ENCODE measurements around the gene TBX15.
A peak's percentile ranks its signal among the peaks of the same experiment; 100 is the strongest.

The TBX15 gene

DNA sequence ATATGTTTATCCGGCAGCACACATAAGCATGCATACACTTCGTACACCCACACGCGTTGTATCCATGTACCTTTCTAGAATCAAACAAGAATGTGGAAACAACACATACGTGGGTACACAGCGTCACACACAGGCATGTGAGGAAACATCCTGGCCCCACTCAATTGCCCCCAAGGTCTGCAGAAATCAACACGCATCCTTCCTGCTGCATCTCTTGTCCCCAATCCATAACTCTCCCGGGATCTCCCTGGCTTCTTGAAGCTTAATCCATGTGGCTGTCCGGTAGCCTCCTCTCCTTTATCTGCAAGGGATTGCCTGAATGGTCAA lies 5.5 kb upstream of the TBX15 start:
- Histone ChIP-seq H3K9me3 (ENCODE audit: control insufficient read depth, insufficient read depth, low read length) (no peaks in the 10 kb centered on the region), H3K4me1 (ENCODE audit: insufficient read depth, low read length) (no peaks in the 10 kb centered on the region), H3K36me3 (ENCODE audit: insufficient read depth, low read length) (no peaks in the 10 kb centered on the region), H3K9ac (ENCODE audit: low read depth, low read length) (no peak overlapping the region)

DNA sequence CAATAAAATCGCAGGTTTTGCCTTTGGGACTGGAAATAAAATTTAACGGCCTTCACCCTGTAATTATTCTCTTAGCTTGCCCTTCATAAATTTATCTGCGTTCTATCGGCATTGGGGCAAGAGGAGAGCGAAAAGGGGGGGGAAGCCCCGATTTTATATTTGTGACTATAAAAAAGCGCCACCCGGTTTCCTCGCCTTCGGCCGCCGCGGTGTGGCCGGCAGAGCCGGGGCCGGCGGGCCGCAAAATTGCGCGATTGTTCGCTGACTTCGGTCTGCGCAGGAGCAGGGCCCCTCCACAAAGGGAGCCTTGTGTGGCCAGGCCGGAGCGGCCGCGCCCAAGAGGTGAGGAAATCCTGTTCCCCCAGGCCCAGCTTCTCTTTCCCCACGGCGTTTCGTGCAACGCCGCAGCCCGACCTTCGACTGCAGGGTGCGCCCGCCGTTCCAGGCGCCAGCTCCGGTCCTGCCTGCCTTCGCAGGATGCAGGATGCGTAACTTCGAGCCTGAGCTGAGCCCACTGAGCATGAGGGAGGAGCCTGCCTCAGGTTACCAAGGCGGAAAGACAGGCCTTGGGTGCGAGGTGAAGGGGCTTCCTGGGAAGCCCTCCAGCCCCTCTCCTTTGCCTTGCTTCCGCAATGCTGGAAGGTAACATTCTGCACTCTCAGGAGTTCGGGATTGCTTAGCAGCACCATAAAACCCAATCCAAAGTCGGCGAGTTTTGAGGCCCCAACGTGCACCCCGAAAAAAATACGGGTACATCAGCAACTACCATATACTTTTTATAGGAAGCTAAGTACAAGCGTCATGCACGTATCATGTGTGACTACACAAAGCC lies 4.9 kb upstream of the TBX15 start:
- H3K9ac ChIP-seq (ENCODE audit: low read depth, low read length) = no peak overlapping the region
- no peaks in the 10 kb centered on the region for H3K4me1 ChIP-seq (ENCODE audit: insufficient read depth, low read length)
- no peaks in the 10 kb centered on the region for H3K36me3 ChIP-seq (ENCODE audit: insufficient read depth, low read length)
- no peaks in the 10 kb centered on the region for H3K9me3 ChIP-seq (ENCODE audit: control insufficient read depth, insufficient read depth, low read length)

DNA sequence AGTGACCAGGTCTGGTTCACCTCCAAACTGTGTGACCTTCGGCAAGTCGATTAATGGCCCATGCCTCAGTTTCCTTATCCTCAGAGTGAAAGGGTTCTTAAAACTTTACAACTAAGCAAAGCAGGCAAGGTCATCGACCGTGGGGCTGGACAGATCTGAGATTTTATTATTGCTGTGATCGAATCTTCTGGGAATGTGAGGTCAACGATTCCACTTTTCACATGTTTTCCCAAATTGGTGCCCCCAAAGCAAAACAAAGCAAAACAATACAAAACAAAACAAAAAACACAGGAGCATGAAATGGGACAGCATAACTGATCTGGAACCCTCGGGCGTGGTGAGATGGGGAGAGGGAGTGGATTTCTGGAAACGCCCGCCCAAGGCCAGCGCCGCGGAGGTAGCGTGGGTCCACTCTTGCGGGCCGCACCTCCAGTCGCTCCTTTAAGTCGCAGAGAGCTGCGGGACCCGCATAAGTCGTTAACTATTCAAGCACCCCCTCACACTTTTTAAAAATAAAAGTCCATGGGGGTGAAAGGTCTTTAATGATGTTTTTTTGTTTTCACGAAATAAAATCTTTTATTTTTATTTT lies 4.2 kb upstream of the TBX15 start:
- Histone ChIP-seq H3K9me3 (ENCODE audit: control insufficient read depth, insufficient read depth, low read length) (no peaks in the 10 kb centered on the region), H3K36me3 (ENCODE audit: insufficient read depth, low read length) (no peaks in the 10 kb centered on the region), H3K4me1 (ENCODE audit: insufficient read depth, low read length) (no peaks in the 10 kb centered on the region), H3K9ac (ENCODE audit: low read depth, low read length) (no peak overlapping the region)

DNA sequence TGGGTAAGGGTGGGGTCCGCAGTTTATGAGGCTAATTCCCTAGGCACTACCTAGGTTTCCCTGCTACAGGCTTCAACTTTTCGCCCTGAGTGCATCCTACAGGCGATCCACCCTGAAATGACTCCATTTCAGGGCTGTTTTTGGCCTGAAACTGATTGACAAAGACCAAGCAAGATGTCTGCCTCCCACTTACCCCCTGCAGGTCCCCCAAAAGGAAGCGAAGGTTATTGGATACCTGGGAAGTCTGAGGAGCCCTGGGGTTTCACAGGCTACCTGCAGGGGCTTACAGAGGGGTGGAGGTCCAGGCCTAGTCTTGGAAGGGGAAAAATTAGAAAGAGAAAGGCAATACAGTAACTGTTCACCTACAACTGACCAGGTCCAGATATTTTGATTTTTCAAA lies 3.3 kb upstream of the TBX15 start:
- Histone ChIP-seq H3K9me3 (ENCODE audit: control insufficient read depth, insufficient read depth, low read length) (no peaks in the 10 kb centered on the region), H3K36me3 (ENCODE audit: insufficient read depth, low read length) (no peaks in the 10 kb centered on the region), H3K9ac (ENCODE audit: low read depth, low read length) (no peak overlapping the region), H3K4me1 (ENCODE audit: insufficient read depth, low read length) (no peaks in the 10 kb centered on the region)

DNA sequence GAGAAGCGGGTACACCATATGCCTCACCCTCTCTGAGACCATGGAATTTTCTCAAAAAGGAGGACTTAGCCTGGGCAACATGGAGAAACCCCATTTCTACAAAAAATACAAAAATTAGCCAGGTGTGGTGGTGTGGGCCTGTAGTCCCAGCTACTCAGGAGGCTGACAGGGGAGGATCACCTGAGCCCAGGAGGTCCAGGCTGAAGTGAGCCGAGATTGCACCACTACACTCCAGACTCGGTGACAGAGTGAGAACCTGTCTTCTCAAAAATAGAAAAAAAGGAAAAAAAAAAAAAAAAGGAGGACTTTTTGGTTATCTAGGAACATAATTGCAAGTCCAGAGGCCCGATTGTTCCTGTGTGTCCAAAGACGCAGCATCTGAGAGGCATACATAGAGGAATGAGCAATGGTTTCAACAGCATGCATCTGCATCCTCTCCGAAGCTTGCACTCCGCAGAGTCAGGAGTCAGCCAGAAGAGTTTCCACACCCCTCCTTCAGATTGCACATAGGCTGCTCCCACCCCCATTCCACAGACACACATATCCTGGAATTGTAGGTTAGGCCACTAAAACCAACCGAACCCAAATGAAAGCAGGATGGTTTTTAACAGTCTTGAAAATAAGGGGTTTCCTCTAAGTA lies 2.5 kb upstream of the TBX15 start:
- Histone ChIP-seq H3K36me3 (ENCODE audit: insufficient read depth, low read length) (no peaks in the 10 kb centered on the region), H3K9ac (ENCODE audit: low read depth, low read length) (peak overlapping the region; percentile 89; the same call in 1 of the 2 replicates), H3K4me1 (ENCODE audit: insufficient read depth, low read length) (no peaks in the 10 kb centered on the region), H3K9me3 (ENCODE audit: control insufficient read depth, insufficient read depth, low read length) (no peaks in the 10 kb centered on the region)

DNA sequence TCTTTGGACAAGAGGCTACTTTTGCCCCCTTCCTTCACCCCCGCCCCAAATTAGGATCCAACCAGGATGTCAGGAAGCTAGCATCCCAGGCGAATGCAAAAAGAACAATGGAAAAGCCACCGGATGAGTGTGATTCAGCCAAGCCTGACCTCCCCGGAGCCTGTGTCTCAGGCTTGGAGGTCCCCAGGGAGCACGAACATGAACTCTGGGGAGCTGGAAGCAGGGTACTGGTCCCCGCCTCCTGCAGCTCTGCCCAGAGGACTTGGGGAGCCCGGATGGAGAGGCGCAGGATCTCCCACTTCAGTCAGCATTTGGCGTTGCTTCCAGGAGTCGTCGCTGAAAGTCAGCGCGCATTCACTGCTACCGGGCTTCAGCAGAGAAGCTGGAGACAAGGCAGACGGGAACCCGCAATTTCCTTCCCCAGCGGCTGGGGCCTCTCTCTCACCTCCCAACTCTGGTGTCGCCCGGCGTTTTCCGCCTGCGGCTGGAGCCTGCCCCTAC lies 1.8 kb upstream of the TBX15 start:
- H3K4me1 ChIP-seq (ENCODE audit: insufficient read depth, low read length) = no peaks in the 10 kb centered on the region
- no peaks in the 10 kb centered on the region for H3K9me3 ChIP-seq (ENCODE audit: control insufficient read depth, insufficient read depth, low read length)
- peak overlapping the region; percentile 89; the same call in 1 of the 2 replicates for H3K9ac ChIP-seq (ENCODE audit: low read depth, low read length)
- H3K36me3 ChIP-seq (ENCODE audit: insufficient read depth, low read length) = no peaks in the 10 kb centered on the region

DNA sequence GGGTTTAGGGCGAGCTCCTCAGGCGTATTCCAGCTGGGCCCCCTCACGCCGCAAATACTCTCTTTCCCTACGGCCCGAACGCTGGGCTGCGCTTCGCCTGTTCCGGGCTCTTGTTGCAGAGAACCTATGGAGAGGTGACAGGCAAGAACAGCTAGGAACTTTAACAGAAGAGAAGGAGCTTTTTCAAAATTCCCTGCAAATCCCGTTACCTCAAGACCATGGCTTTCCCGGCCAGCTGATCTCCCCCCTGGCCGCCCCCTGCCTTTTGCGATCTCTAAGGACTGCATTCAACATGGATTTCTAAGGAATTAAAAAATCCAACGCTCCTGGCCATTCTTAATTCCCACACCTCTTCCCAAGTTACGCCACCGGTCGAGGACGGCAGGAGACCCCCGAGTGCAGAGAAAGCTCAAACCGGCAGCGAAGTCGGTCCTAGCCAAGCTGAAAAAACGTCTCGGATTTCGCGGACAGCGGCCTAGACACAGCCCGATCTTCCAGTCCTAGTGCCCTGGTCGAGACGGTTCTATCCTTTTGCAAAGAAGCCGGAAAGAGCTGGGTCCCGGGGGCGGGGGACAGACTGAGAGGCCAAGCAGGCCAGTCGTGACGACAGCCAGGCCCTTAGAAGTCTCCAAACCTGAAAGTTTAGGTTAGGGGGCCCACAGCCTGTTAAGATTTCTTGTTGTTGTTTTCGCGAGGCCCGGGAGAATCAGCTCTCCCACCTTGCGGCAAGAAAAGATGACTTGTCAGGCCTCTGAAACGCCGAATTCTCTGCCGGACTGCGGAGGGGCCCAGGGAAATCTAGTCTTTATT lies 1.1 kb upstream of the TBX15 start:
- Histone ChIP-seq H3K9me3 (ENCODE audit: control insufficient read depth, insufficient read depth, low read length) (no peaks in the 10 kb centered on the region), H3K4me1 (ENCODE audit: insufficient read depth, low read length) (no peaks in the 10 kb centered on the region), H3K9ac (ENCODE audit: low read depth, low read length) (peak overlapping the region; percentile 89; the same call in 1 of the 2 replicates)

DNA sequence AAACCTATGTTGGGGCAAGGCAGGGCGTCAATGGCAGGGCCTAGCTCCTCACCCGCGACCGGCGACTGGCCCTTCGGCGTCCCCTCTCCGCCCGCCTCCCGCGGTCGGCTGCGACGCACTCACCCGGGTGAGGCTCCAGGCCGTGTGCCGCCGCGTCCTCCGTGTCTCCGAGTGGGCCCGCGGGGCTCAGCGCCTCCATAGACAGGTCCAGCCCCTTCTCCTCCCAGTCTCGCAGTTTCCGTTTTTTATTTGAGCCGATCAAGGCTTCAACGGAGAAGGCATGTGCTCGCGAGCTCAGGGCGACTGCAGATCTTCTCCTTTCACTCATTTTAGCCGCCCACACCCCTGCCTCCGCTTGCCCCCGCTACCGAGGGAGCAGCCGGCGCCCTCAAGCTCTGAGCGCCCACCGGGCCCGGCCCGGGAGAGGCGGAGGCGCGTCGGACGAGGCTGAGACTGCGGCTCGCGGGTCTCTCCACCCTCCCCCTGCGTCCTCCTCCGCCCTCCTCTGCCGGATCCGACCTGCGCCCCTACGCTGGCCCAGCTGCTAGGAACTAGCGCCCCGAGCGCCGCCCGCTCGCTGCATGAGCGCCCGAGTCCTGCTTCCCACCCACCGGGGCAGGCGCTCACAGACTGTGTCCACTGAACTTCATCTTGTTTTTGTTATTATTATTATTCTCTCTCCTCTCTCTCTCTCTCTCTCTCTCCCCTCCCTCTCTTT lies 516 bp downstream of the TBX15 start:
- Histone ChIP-seq H3K36me3 (ENCODE audit: insufficient read depth, low read length) (no peaks in the 10 kb centered on the region), H3K9me3 (ENCODE audit: control insufficient read depth, insufficient read depth, low read length) (no peaks in the 10 kb centered on the region), H3K4me1 (ENCODE audit: insufficient read depth, low read length) (no peaks in the 10 kb centered on the region), H3K9ac (ENCODE audit: low read depth, low read length) (peak overlapping the region; percentile 89)

More for the DNA sequence above, 1.1 kb upstream of the TBX15 start:
- H3K36me3 ChIP-seq (ENCODE audit: insufficient read depth, low read length) = no peaks in the 10 kb centered on the region

DNA sequence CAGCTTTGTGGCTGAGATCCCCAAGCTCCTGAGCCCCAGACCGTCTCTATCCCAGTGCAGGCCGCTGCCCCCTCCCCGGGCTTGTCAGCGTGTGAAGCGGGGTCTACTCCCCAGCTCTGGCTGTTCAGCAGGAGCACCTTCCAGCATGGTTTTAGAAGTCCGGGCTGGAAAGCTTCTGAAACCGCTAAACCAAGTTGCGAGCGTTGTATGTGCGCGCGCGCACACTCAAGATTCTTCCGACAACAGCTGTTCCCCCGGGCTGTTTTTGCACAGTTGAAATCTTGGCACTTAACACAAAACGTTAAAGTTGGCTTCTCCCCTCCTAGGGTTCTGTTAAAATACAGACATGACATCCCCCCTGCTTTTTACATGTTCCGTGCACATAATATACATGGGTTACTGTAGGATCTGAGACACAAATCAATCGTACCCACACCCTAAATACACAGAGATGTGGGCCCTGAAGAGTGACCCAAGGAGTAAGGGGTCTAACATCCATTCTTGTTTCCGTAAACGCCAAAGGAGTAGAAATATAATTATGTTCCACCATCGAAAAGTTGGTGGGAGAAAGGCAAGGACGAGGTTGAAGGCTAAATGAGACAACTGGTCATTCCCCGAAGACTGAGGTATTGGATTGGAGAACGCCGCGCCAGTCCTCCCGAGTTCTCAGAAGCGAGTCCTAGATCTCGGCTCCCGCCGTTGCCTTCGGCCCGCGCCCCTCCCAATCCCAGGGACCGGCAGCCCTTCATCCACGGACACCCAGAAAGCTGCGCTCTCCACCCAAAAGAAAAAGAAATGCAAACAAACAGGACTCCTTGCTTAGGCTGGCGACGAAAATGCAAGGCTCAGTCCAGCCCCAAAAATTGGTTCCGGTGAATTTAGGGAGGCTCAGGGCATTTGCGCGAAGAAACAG lies 1.3 kb downstream of the TBX15 start:
- H3K4me1 ChIP-seq (ENCODE audit: insufficient read depth, low read length) = no peaks in the 10 kb centered on the region
- no peaks in the 10 kb centered on the region for H3K9me3 ChIP-seq (ENCODE audit: control insufficient read depth, insufficient read depth, low read length)
- no peaks in the 10 kb centered on the region for H3K36me3 ChIP-seq (ENCODE audit: insufficient read depth, low read length)
- H3K9ac ChIP-seq (ENCODE audit: low read depth, low read length) = peak overlapping the region; percentile 89

DNA sequence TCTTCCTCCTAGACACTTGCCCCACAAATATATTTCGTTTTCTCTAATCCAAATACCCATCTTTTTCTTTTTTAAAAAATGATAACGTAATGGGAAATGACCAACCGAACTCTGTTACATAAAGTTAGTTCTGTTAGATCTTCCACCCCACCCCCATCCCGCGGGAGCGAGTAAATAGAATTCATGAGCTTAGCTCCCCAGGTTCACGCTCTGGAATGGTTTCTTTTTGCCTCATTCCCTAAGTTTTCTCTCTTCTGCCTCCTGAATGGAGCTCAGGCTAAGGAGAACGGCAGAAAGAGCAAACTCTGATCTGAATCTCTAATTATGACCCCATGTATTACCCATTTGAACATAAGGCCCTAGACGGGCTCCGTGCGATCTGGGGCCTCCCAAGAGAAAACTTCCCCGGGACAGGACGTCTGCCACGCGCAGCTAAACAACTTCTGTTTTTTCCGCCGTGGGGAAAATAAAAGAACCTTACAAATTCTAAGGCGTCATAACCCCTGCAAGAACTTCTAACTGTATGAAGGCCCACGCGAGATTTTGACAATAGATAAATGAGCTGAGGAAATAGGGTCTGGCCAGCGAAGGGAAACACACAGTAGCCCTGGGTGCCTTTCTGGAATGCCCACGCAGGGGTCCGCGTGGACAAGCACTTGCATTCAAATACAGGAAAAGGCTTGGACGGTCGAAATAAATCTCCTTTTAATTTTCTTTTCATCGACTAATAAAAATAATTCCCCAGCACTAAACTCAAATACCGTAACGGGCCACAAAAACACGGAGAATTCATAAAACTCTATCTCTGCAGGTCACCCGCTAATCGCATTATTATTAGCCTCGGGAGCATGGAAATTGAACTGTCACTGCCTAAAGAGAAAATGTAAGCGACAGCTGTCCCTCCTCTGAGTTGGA lies 2.2 kb downstream of the TBX15 start:
- Histone ChIP-seq H3K9ac (ENCODE audit: low read depth, low read length) (peak overlapping the region; percentile 89; the same call in 1 of the 2 replicates), H3K4me1 (ENCODE audit: insufficient read depth, low read length) (no peaks in the 10 kb centered on the region)

DNA sequence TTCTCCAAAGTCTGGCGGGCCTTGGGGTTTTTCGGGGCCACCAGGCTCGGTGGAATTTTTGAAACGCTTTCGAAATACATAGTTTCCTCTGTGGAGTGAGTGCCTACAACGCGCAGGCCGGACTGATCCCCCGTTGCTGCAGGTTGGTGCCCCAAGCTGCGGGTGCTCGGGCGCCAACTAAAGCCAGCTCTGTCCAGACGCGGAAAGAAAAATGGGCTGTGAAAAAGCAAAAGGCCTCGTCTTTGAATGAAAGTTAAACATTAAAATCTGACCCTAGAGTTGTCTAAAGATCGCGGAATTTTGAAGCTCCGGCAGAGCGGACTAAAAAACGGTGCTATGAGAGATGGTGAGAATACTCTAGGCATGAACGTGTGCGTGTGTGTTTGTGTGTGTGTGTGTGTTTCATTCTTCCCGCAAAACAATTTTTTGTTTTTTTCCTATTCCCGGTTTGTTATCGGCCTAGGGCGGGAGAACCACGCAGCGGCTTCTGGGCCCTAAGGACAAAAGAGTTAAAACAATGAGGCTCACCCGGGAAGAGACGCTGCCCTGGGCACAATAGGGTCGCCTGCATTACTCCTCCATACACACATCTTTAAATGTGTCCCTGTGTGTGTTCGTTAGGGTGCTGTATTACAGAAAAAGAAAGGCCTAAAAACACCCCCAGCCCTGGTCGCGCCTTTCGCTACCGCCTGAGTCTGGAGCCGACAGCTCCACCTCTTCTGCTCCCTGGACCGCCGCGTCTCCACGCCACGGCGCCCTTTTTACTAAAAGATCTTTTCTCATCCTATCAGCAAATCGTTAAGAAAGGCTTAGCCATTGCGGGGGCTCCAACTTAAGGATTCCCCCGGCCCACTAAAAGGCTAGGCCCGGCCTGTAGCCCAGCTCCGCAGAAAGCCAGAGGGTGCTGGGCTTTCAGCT lies 3.2 kb downstream of the TBX15 start:
- Histone ChIP-seq H3K9ac (ENCODE audit: low read depth, low read length) (peak overlapping the region; percentile 89; the same call in 1 of the 2 replicates), H3K4me1 (ENCODE audit: insufficient read depth, low read length) (no peaks in the 10 kb centered on the region), H3K36me3 (ENCODE audit: insufficient read depth, low read length) (no peaks in the 10 kb centered on the region), H3K9me3 (ENCODE audit: control insufficient read depth, insufficient read depth, low read length) (no peaks in the 10 kb centered on the region)

More for the DNA sequence above, 2.2 kb downstream of the TBX15 start:
- H3K36me3 ChIP-seq (ENCODE audit: insufficient read depth, low read length) = no peaks in the 10 kb centered on the region
- no peaks in the 10 kb centered on the region for H3K9me3 ChIP-seq (ENCODE audit: control insufficient read depth, insufficient read depth, low read length)
